Skin epidermis (tissue), 12 donors: ENCODE measurements around the gene GGTA1.
"Not testable (repeated sequence)": the region's sequence is repeated elsewhere in the genome, so short reads cannot be mapped to it uniquely, and the experiment has no call there.

ENCODE experiments used
- H3K27ac ChIP-seq, 21 experiments: fragments of 200-600 bp; sonication (generic) in 11 of 21; one replicate each; pipeline ENCODE4 v1.5.0; 2020; ENCODE audit warnings: mild to moderate bottlenecking in 3 of 21, inconsistent platforms in 2 of 21, moderate library complexity in 2 of 21
- H3K4me3 ChIP-seq, 7 experiments: fragments of 200-600 bp; sonication (generic) in 2 of 7; one replicate each; pipeline ENCODE4 v1.5.0; 2020; ENCODE audit warnings: inconsistent platforms in 2 of 7, mild to moderate bottlenecking in 2 of 7, moderate library complexity in 1 of 7

GGTA1 gene

GRCh38 chr9:121437046-121437445, 62.6 kb downstream of the GGTA1 start:
- H3K27ac ChIP-seq, H3K4me3 ChIP-seq: not testable (repeated sequence)

DNA sequence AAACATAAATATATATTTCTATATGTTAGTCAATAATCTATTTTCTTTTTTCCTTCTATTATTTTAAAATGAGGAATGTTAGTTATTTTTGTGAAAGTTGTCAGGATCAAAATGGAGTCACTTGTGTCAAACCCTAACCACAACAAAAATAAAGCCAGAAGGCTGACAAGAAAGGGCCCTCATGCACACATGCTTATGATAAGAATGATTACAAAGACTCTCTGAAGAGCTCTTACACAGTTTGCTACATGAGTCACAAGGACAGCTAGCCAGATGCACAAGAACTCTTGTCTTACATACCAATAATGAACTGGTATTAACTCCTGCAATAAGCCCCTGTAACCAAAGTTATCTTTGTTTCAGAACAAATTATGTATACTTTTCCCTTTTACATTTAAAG, 64.7 kb downstream of the GGTA1 start:
- Histone ChIP-seq H3K4me3 (no peak overlapping the region), H3K27ac (no peak overlapping the region)

- H3K27ac ChIP-seq: no peak overlapping the region
- H3K4me3 ChIP-seq: no peak overlapping the region
Observed at GRCh38 chr9:121427899-121428298, 71.7 kb downstream of the GGTA1 start.

DNA sequence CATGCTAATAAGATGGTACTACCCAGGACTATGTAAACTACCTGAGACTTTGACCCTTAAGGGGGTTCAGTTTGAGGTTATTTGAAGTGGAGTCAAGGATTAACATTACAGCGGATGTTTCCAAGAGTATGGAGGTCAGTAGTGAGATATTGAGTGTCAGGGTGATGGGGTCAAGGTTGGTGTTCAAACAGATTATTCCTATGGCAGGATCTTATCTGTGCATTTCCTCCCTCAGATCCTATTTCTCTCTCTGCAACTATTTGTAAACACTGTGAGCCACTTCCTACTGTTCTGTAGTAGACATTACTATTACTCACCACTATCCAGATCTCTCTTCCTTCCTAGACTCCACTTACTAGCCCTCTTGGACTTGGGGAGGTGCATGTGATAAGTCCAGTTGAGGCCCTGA, 75.6 kb downstream of the GGTA1 start:
- H3K4me3 ChIP-seq: no peak overlapping the region
- H3K27ac ChIP-seq: no peak overlapping the region

GRCh38 chr9:121411993-121412392, 87.7 kb downstream of the GGTA1 start:
- no peak overlapping the region for H3K4me3 ChIP-seq
- no peak overlapping the region for H3K27ac ChIP-seq

GRCh38 chr9:121405899-121406298, 93.7 kb downstream of the GGTA1 start:
- no peak overlapping the region for H3K27ac ChIP-seq

More at GRCh38 chr9:121405899-121406298, 93.7 kb downstream of the GGTA1 start:
- H3K4me3 ChIP-seq: no peak overlapping the region
